Body of pancreas (tissue), 4 donors: Measurements from ENCODE around the gene PRSS35. TPM values are rescaled to one million over a fixed set of nuclear protein-coding genes. Genes with fewer than 3 reads are reported as not detected.

ENCODE experiments used
- ATAC-seq: fragments of 150-250 bp; one replicate; pipeline ENCODE4 v1.9.1; 2016
- DNase-seq, 4 donors: peaks; one replicate each; pipeline ENCODE4 v3.0.0-alpha.2; 2019
- H3K27ac ChIP-seq, 4 donors: fragments of 200-600 bp; sonication (generic); 1 replicate in 3 of 4; 2 replicates in 1 of 4; pipeline versions ENCODE4 v1.5.1 to v1.6.1; 2016 to 2019; ENCODE audit warnings: mild to moderate bottlenecking in 1 of 4, mixed read lengths in 1 of 4, moderate library complexity in 1 of 4
- H3K27me3 ChIP-seq, 2 donors: fragments of 200-600 bp; sonication (generic); one replicate each; pipeline ENCODE4 v1.6.0; 2016; ENCODE audit warnings: mild to moderate bottlenecking in 1 of 2
- H3K36me3 ChIP-seq, 2 donors: fragments of 200-600 bp; sonication (generic); replicated peaks in 1 of 2; 2 replicates each; pipeline ENCODE4 v1.5.1; 2016; ENCODE audit warnings: low read depth in 2 of 2; ENCODE audit not compliant: insufficient read depth in 1 of 2
- H3K4me1 ChIP-seq: fragments of 200-600 bp; sonication (generic); one replicate; pipeline ENCODE4 v1.6.0; 2016
- H3K4me3 ChIP-seq, 2 donors: fragments of 200-600 bp; sonication (generic); 1 replicate in 1 of 2; 2 replicates in 1 of 2; pipeline ENCODE4 v1.5.1; 2016 to 2019
- H3K9me3 ChIP-seq, 3 donors: fragments of 200-600 bp; sonication (generic); 1 replicate in 2 of 3; 2 replicates in 1 of 3; pipeline ENCODE4 v1.5.1; 2016
- CTCF ChIP-seq, 7 experiments: fragments of 450-650 bp in 4 of 7; fragments of 200-600 bp in 3 of 7; sonication (generic) in 3 of 7; IDR thresholded peaks; one replicate each; pipeline ENCODE4 v1.5.1; 2016 to 2019; ENCODE audit warnings: antibody characterized with exemption in 7 of 7
- POLR2A ChIP-seq, 3 donors: fragments of 450-650 bp; IDR thresholded peaks; one replicate each; pipeline ENCODE4 v1.6.1; 2016; ENCODE audit warnings: antibody characterized with exemption in 3 of 3, mild to moderate bottlenecking in 2 of 3
- WGBS, 2 donors: methylation state at CpG; one replicate each; pipeline ENCODE4 v1.1.5; 2017; 5-methylcytosine and 5-hydroxymethylcytosine counted together
- intact Hi-C: fragments of 100-400 bp; cut with DNase I; formaldehyde crosslinking; loops from one replicate; pipeline ENCODE4 v1.15.1; 2023
- total RNA-seq, 2 donors: library from RNA; depleted of rRNA; stranded (reverse); fragments of >200 nt; gene quantifications; one replicate each; pipeline ENCODE4 v1.1.0, GENCODE V29; 2016

The PRSS35 gene
- total RNA-seq, 2 donors from 2014 or later = 0.78 TPM; not detected in 1

- Histone ChIP-seq H3K36me3 (no peaks in the 10 kb centered on the region), H3K27ac (no peak overlapping the region), H3K4me1 (no peaks in the 10 kb centered on the region), H3K27me3 (no peaks in the 10 kb centered on the region), H3K4me3 (no peak overlapping the region), H3K9me3 (no peaks in the 10 kb centered on the region)
- 64 to 65% methylated on average over 6 of the region's 6 CpGs for WGBS, 2 donors
- ATAC-seq (no peak), DNase-seq (no peak)
- TF ChIP-seq POLR2A (IDR thresholded peaks at IDR 0.05) (no peak), CTCF (IDR thresholded peaks at IDR 0.05) (no peak)
- intact Hi-C loops = no loop called here
Observed at GRCh38 chr6:83574783-83575182, 62.4 kb downstream of the PRSS35 start.

Other genes with a start within 250 kb of the PRSS35 start
- gene ME1, start 81.5 kb upstream of the PRSS35 start, total RNA-seq = 10 to 100 TPM in 1 of 2 donors, 1 to 10 TPM in 1; 7.9 to 10.4 TPM
- 1 to 10 TPM in 1 of 2 donors, under 1 TPM in 1; 0.66 to 1.3 TPM for gene SNAP91, start 196.6 kb downstream of the PRSS35 start, total RNA-seq